ENCODE measurements around the gene ZNF311. TPM values are rescaled to one million over a fixed set of nuclear protein-coding genes. Genes with fewer than 3 reads are reported as not detected.

The ZNF311 gene
- total and polyA plus RNA-seq, 2 of the 13 experiments (the other 11 are each of a cell fraction or from before 2014, with no cell fraction given): not detected

DNA sequence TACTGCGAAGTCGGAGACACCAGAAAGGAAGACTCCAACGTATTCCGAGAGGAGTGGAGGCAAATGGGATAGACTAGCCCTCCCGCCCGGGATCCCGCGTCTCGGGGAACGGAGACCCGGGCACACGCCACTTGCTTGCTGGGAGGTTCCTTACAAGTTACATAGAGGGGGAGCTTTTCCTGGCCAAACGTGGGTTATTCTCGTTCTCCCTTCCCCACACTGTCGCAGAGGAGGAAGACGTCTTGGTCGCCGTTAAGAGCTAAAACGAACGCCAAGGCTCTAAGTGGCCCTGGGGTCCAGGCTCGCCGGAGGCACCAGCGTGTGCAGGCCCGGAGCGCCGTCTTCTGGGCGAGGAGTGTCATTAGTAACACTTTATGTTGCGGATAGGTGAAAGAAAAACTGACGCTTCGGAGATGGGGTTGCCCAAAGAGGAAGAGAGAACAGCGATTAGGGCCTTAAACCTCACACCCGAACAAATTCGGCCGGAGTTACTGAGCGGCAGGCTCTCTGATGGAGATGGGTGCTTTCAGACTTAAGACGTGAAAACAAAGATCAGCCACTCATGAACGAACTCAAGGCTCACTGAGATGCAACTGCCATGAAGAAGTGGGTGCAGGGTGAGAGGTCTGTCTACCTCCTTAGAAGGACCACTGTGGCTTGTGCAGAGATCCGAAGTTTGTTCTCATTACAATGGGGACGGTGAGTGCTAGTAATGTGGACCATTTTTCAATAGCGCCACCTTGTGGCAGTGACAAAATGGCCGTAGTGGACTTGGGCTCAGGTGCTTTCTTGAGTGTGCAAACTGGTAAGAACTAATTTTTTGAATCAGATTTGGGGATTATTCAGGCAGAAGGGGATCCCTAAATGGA lies 11.7 kb upstream of the ZNF311 start (continued):
- TF ChIP-seq NFKBIZ (CRISPR knock-in tag; IDR thresholded peaks at IDR 0.05) (0 out of 2 replicates have a peak, but pooled peaks have one; percentile 52), KLF9 (CRISPR knock-in tag; IDR thresholded peaks at IDR 0.05; ENCODE audit: low read depth) (no peak), PAWR (CRISPR knock-in tag; IDR thresholded peaks at IDR 0.05; ENCODE audit: borderline replicate concordance) (no peak), IKZF4 (CRISPR knock-in tag; IDR thresholded peaks at IDR 0.05; ENCODE audit: borderline replicate concordance, low read depth, not compliant biosample characterization) (no peak), NR2F2 (IDR thresholded peaks at IDR 0.05; ENCODE audit: borderline replicate concordance, low read depth) (no peak; the same call in 1 of the 2 replicates), ZNF589 (CRISPR knock-in tag; conservative IDR thresholded peaks at IDR 0.05) (no peak; the same call in 1 of the 2 replicates), ZSCAN25 (CRISPR knock-in tag; IDR thresholded peaks at IDR 0.05) (no peak), PCBP1 (IDR thresholded peaks at IDR 0.05; ENCODE audit: borderline replicate concordance, low read depth, low read length) (no peak), ZNF567 (CRISPR knock-in tag; IDR thresholded peaks at IDR 0.05; ENCODE audit: borderline replicate concordance) (peak; percentile 82; the same call in 1 of the 2 replicates), ZNF83 (CRISPR knock-in tag; IDR thresholded peaks at IDR 0.05; ENCODE audit: borderline replicate concordance) (no peak), ZNF484 (CRISPR knock-in tag; IDR thresholded peaks at IDR 0.05; ENCODE audit: borderline replicate concordance, low read depth) (no peak; the same call in 1 of the 2 replicates), HNRNPUL1 (IDR thresholded peaks at IDR 0.05; ENCODE audit: low read depth, low read length) (no peak), XRCC5 (optimal IDR thresholded peaks at IDR 0.05; ENCODE audit: low read length) (peak; percentile 60), ZNF550 (CRISPR knock-in tag; IDR thresholded peaks at IDR 0.05; ENCODE audit: borderline replicate concordance) (no peak; the same call in 1 of the 2 replicates), ZNF660 (CRISPR knock-in tag; IDR thresholded peaks at IDR 0.05; ENCODE audit: borderline replicate concordance, low read depth) (no peak), SMC3 (IDR thresholded peaks at IDR 0.05; ENCODE audit: low read length) (peak; percentile 95)
- TF ChIP-seq, protein P1, sequence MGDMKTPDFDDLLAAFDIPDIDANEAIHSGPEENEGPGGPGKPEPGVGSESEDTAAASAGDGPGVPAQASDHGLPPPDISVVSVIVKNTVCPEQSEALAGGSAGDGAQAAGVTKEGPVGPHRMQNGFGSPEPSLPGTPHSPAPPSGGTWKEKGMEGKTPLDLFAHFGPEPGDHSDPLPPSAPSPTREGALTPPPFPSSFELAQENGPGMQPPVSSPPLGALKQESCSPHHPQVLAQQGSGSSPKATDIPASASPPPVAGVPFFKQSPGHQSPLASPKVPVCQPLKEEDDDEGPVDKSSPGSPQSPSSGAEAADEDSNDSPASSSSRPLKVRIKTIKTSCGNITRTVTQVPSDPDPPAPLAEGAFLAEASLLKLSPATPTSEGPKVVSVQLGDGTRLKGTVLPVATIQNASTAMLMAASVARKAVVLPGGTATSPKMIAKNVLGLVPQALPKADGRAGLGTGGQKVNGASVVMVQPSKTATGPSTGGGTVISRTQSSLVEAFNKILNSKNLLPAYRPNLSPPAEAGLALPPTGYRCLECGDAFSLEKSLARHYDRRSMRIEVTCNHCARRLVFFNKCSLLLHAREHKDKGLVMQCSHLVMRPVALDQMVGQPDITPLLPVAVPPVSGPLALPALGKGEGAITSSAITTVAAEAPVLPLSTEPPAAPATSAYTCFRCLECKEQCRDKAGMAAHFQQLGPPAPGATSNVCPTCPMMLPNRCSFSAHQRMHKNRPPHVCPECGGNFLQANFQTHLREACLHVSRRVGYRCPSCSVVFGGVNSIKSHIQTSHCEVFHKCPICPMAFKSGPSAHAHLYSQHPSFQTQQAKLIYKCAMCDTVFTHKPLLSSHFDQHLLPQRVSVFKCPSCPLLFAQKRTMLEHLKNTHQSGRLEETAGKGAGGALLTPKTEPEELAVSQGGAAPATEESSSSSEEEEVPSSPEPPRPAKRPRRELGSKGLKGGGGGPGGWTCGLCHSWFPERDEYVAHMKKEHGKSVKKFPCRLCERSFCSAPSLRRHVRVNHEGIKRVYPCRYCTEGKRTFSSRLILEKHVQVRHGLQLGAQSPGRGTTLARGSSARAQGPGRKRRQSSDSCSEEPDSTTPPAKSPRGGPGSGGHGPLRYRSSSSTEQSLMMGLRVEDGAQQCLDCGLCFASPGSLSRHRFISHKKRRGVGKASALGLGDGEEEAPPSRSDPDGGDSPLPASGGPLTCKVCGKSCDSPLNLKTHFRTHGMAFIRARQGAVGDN (CRISPR knock-in tag; IDR thresholded peaks at IDR 0.05): peak; percentile 85
- TF ChIP-seq, protein P2, sequence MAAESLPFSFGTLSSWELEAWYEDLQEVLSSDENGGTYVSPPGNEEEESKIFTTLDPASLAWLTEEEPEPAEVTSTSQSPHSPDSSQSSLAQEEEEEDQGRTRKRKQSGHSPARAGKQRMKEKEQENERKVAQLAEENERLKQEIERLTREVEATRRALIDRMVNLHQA (CRISPR knock-in tag; IDR thresholded peaks at IDR 0.05): no peak
- TF ChIP-seq, protein P3, sequence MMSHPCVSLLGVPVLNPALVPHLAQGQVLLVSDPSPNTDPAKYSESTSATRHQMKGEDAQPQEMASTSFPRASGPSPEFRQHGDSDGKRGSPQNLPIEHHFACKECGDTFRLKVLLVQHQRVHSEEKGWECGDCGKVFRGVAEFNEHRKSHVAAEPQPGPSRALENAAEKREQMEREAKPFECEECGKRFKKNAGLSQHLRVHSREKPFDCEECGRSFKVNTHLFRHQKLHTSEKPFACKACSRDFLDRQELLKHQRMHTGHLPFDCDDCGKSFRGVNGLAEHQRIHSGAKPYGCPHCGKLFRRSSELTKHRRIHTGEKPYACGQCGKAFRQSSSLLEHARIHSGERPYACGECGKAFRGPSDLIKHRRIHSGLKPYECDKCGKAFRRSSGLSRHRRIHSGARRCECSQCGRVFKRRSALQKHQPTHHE (CRISPR knock-in tag; IDR thresholded peaks at IDR 0.05; ENCODE audit: borderline replicate concordance): peak; percentile 70; the same call in 1 of the 2 replicates
- TF ChIP-seq, protein P4, sequence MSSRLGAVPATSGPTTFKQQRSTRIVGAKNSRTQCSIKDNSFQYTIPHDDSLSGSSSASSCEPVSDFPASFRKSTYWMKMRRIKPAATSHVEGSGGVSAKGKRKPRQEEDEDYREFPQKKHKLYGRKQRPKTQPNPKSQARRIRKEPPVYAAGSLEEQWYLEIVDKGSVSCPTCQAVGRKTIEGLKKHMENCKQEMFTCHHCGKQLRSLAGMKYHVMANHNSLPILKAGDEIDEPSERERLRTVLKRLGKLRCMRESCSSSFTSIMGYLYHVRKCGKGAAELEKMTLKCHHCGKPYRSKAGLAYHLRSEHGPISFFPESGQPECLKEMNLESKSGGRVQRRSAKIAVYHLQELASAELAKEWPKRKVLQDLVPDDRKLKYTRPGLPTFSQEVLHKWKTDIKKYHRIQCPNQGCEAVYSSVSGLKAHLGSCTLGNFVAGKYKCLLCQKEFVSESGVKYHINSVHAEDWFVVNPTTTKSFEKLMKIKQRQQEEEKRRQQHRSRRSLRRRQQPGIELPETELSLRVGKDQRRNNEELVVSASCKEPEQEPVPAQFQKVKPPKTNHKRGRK (CRISPR knock-in tag; IDR thresholded peaks at IDR 0.05): peak; percentile 64; the same call in 1 of the 2 replicates
